Keratinocyte (primary cell): ENCODE data around the gene ELP5. TPM values are rescaled to one million over a fixed set of nuclear protein-coding genes. Genes with fewer than 3 reads are reported as not detected.
A peak's percentile ranks its signal among the peaks of the same experiment; 100 is the strongest.

Experiments used
- DNase-seq: peaks from one replicate; pipeline ENCODE4 v3.0.0-alpha.2; 2011; ENCODE audit warnings: low read depth, missing footprints, low spot score
- FAIRE-seq: peaks from 2 replicates; lab custom pipeline; 2011; peaks lifted over from hg19 to GRCh38; lab: Jason Lieb, UNC
- H2AFZ ChIP-seq: 2 replicates; pipeline ENCODE4 v1.6.0; 2012; ENCODE audit warnings: low read length, control low read depth, inconsistent platforms; ENCODE audit not compliant: control insufficient read depth
- H3K27ac ChIP-seq: 2 replicates; pipeline ENCODE4 v1.5.1; 2011; ENCODE audit warnings: low read length; ENCODE audit not compliant: control insufficient read depth, insufficient read depth
- H3K27me3 ChIP-seq: 3 replicates; pipeline ENCODE4 v1.6.0; 2011; ENCODE audit warnings: low read length; ENCODE audit not compliant: control insufficient read depth, insufficient read depth; ENCODE audit errors: extremely low read depth
- H3K36me3 ChIP-seq, 2 experiments: 2 replicates in 1 of 2; 3 replicates in 1 of 2; pipeline ENCODE4 v1.5.1; 2011; ENCODE audit warnings: low read length in 2 of 2, mild to moderate bottlenecking in 1 of 2; ENCODE audit not compliant: control insufficient read depth in 2 of 2, insufficient read depth in 2 of 2; ENCODE audit errors: extremely low read depth in 1 of 2
- H3K4me1 ChIP-seq: 3 replicates; pipeline ENCODE4 v1.5.1; 2011; ENCODE audit warnings: low read length; ENCODE audit not compliant: control insufficient read depth, insufficient read depth; ENCODE audit errors: extremely low read depth
- H3K4me2 ChIP-seq: 3 replicates; pipeline ENCODE4 v1.6.0; 2011; ENCODE audit warnings: low read depth, low read length; ENCODE audit not compliant: control insufficient read depth, insufficient read depth; ENCODE audit errors: extremely low read depth
- H3K4me3 ChIP-seq, 3 experiments: fragments of 200-600 bp in 1 of 3; sonication (generic) in 1 of 3; 2 replicates in 2 of 3; 3 replicates in 1 of 3; pipeline ENCODE4 v1.5.1; 2011 to 2016; ENCODE audit warnings: low read length in 3 of 3, mild to moderate bottlenecking in 3 of 3, control low read depth in 2 of 3, inconsistent platforms in 1 of 3, low read depth in 1 of 3, mixed read lengths in 1 of 3, mixed run types in 1 of 3, moderate library complexity in 1 of 3; ENCODE audit not compliant: control insufficient read depth in 2 of 3, insufficient read depth in 2 of 3; ENCODE audit errors: extremely low read depth in 1 of 3
- H3K79me2 ChIP-seq: 2 replicates; pipeline ENCODE4 v1.6.0; 2012; ENCODE audit warnings: low read length; ENCODE audit not compliant: control insufficient read depth, insufficient read depth
- H3K9ac ChIP-seq: 3 replicates; pipeline ENCODE4 v1.6.0; 2011; ENCODE audit warnings: low read length; ENCODE audit not compliant: control insufficient read depth, insufficient read depth; ENCODE audit errors: extremely low read depth
- H3K9me1 ChIP-seq: 3 replicates; pipeline ENCODE4 v1.6.0; 2011; ENCODE audit warnings: low read length; ENCODE audit not compliant: control insufficient read depth, insufficient read depth; ENCODE audit errors: extremely low read depth
- H3K9me3 ChIP-seq: 2 replicates; pipeline ENCODE4 v1.5.1; 2012; ENCODE audit warnings: low read depth, low read length; ENCODE audit not compliant: control insufficient read depth
- H4K20me1 ChIP-seq: 3 replicates; pipeline ENCODE4 v1.6.0; 2011; ENCODE audit warnings: low read length; ENCODE audit not compliant: control insufficient read depth, insufficient read depth; ENCODE audit errors: extremely low read depth
- EZH2 ChIP-seq: IDR thresholded peaks from one replicate; pipeline ENCODE4 v1.6.1; 2012; ENCODE audit warnings: inconsistent platforms, mild to moderate bottlenecking, low read length, moderate library complexity
- dilution Hi-C: fragments of 300-500 bp; cut with MboI; formaldehyde crosslinking; loops from one replicate; pipeline ENCODE4 v1.7.0; 2020; ENCODE audit warnings: low sequenced_read_pairs; ENCODE audit not compliant: extremely low pct_ligation_motif_present
- polyA plus RNA-seq, 5 experiments: library from polyadenylated mRNA; depleted of rRNA in 3 of 5; stranded (reverse) in 3 of 5; stranded (forward) in 1 of 5; unstranded in 1 of 5; fragments of >200 nt; gene quantifications; 1 replicate in 1 of 5; 2 replicates in 3 of 5; 3 replicates in 1 of 5; pipeline versions ENCODE4 v1.2.1 to v1.2.3, GENCODE V29; 2011 to 2012; ENCODE audit warnings: missing spikeins in 2 of 5, low read depth in 1 of 5, low replicate concordance in 1 of 5
- TF ChIP-seq, protein P1 (sequence below), 3 experiments: IDR thresholded peaks in 1 of 3; conservative IDR thresholded peaks in 1 of 3; optimal IDR thresholded peaks in 1 of 3; 2 replicates in 2 of 3; 3 replicates in 1 of 3; pipeline versions ENCODE3 to v1.5.1; 2011; ENCODE audit warnings: low read length in 3 of 3, mild to moderate bottlenecking in 3 of 3, moderate library complexity in 2 of 3, control low read depth in 1 of 3, inconsistent platforms in 1 of 3; ENCODE audit not compliant: insufficient read depth in 2 of 3; ENCODE audit errors: extremely low read depth in 1 of 3

Gene ELP5
- polyA plus RNA-seq, 1 donor (not counting 4 experiments of a cell fraction or from before 2014, with no cell fraction given) = 19.4 TPM

DNA sequence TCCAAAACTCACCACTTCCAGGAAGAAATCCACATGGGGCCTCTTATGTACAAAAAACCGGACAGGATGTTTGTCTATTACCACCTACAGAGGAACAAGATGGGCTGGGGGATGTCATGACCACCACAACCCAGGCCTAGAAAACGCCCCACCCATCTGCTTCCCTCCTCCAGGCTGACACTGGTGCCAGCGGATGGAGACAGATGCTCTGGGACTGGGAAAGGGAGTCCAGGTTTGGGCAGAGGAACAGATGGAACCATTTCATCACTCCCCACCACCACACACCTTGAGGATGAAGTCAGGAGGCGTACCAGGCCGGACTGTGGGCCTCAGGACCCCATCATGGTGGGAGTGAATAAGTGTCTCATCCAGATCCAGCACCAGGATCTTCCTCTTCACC, 5.2 kb upstream of the ELP5 start:
- Histone ChIP-seq H3K36me3 (peaks cover 19 to 21% of the 10 kb centered on the region in 2 experiments), H3K9me3 (no peaks in the 10 kb centered on the region), H3K4me1 (peaks cover 15% of the 10 kb centered on the region), H2AFZ (no peak overlapping the region), H4K20me1 (no peaks in the 10 kb centered on the region), H3K4me2 (no peak overlapping the region), H3K9me1 (no peaks in the 10 kb centered on the region), H3K79me2 (peaks cover 49% of the 10 kb centered on the region), H3K9ac (no peak overlapping the region), H3K4me3 (no peak overlapping the region), H3K27ac (no peak overlapping the region), H3K27me3 (no peaks in the 10 kb centered on the region)
- FAIRE-seq (no peak), DNase-seq (no peak)
- TF ChIP-seq EZH2 = no peak
- TF ChIP-seq, protein P1, sequence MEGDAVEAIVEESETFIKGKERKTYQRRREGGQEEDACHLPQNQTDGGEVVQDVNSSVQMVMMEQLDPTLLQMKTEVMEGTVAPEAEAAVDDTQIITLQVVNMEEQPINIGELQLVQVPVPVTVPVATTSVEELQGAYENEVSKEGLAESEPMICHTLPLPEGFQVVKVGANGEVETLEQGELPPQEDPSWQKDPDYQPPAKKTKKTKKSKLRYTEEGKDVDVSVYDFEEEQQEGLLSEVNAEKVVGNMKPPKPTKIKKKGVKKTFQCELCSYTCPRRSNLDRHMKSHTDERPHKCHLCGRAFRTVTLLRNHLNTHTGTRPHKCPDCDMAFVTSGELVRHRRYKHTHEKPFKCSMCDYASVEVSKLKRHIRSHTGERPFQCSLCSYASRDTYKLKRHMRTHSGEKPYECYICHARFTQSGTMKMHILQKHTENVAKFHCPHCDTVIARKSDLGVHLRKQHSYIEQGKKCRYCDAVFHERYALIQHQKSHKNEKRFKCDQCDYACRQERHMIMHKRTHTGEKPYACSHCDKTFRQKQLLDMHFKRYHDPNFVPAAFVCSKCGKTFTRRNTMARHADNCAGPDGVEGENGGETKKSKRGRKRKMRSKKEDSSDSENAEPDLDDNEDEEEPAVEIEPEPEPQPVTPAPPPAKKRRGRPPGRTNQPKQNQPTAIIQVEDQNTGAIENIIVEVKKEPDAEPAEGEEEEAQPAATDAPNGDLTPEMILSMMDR (optimal IDR thresholded peaks at IDR 0.05 in 1 of 3, IDR thresholded peaks at IDR 0.05 in 1 of 3, conservative IDR thresholded peaks at IDR 0.05 in 1 of 3; ENCODE audit: extremely low read depth in 1 of 3, insufficient read depth in 2 of 3, low read length in 3 of 3) = no peak
- dilution Hi-C loops = no loop called here

DNA sequence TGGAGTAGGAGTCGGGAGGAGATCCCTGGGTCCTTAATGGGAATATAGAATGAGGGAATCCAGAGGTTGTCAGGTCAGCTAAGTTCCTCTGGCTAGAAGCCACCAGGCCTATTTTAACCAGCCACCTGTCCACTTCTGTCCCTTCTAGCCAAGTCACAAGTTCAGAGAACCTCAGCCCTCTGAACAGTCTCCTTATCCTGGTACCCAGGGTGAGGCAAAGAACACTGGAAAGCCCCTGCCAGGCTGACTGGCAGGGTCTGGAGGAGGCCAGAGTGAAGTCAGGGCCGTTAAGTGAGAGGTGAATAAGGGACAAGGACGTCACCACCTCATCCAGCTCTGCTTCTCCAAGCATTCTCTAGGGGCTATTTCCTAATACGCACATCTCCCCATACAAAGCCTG, 3.2 kb upstream of the ELP5 start:
- Histone ChIP-seq H3K27me3 (no peaks in the 10 kb centered on the region), H3K27ac (no peak overlapping the region), H3K4me1 (peaks cover 18% of the 10 kb centered on the region), H3K4me2 (peak overlapping the region; percentile 31), H3K4me3 (peak overlapping the region in 1 of 3 experiments; percentile 17), H3K9me1 (no peaks in the 10 kb centered on the region), H3K9ac (no peak overlapping the region), H2AFZ (no peak overlapping the region), H3K79me2 (peaks cover 58% of the 10 kb centered on the region), H3K36me3 (peaks cover 17 to 21% of the 10 kb centered on the region in 2 experiments), H3K9me3 (no peaks in the 10 kb centered on the region), H4K20me1 (no peaks in the 10 kb centered on the region)
- DNase-seq (no peak), FAIRE-seq (no peak)
- no peak for TF ChIP-seq EZH2
- TF ChIP-seq, protein P1 (optimal IDR thresholded peaks at IDR 0.05 in 1 of 3, IDR thresholded peaks at IDR 0.05 in 1 of 3, conservative IDR thresholded peaks at IDR 0.05 in 1 of 3; ENCODE audit: extremely low read depth in 1 of 3, insufficient read depth in 2 of 3, low read length in 3 of 3) = no peak
- dilution Hi-C loops = no loop called here
